ENCODE measurements around the gene KRT13.

DNA sequence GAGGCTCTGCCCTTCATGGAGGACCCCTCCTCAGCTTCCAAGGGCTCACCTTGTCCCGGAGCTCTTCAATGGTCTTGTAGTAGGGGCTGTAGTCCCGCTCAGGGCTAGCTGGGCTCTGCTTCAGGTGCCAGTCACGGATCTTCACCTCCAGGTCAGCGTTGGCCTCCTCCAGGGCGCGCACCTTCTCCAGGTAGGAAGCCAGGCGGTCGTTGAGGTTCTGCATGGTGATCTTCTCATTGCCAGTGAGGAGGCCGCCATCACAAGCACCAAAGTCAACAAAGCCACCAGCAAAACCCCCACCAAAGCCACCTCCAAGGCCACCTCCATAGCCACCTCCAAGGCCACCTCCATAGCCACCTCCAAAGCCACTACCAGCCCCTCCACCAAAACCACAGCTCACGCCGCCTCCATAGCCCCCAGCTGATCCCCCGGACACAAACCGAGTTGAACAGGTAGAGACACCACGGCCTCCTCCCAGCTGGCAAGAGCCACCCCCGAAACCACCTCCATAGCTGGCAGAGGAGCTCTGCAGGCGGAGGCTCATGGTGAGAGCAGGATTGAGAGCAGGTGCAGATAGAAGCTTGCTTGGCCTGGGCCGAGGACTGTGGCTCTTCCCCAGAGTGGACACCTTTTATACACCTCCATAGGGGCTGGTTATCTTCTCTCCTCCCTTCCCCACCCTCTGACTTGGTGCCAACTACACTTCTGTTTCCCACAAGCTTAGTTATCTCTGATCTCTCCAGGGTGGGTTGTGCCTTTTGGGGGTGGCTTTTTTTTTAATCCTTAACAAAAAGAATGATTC lies at the start of gene KRT13:
- no peak for TF ChIP-seq POLR2A (IDR thresholded peaks at IDR 0.05)
- TF ChIP-seq, protein P1, sequence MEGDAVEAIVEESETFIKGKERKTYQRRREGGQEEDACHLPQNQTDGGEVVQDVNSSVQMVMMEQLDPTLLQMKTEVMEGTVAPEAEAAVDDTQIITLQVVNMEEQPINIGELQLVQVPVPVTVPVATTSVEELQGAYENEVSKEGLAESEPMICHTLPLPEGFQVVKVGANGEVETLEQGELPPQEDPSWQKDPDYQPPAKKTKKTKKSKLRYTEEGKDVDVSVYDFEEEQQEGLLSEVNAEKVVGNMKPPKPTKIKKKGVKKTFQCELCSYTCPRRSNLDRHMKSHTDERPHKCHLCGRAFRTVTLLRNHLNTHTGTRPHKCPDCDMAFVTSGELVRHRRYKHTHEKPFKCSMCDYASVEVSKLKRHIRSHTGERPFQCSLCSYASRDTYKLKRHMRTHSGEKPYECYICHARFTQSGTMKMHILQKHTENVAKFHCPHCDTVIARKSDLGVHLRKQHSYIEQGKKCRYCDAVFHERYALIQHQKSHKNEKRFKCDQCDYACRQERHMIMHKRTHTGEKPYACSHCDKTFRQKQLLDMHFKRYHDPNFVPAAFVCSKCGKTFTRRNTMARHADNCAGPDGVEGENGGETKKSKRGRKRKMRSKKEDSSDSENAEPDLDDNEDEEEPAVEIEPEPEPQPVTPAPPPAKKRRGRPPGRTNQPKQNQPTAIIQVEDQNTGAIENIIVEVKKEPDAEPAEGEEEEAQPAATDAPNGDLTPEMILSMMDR (IDR thresholded peaks at IDR 0.05): no peak

Data from gastroesophageal sphincter (tissue), 3 donors.